PC-9 (cell line): ENCODE measurements around the gene ABHD5. TPM values are rescaled to one million over a fixed set of nuclear protein-coding genes. Genes with fewer than 3 reads are reported as not detected.

Experiments used
- BruUV-seq: library from RNA; stranded (reverse); fragments of 400-500 nt; replicated peaks from 2 replicates; lab custom pipeline; 2021; lab: Mats Ljungman, UMichigan
- CTCF ChIA-PET: fragments of 300-600 bp; sonication (Branson Sonifier 250); formaldehyde crosslinking; loops from one replicate; lab custom pipeline; 2022; ENCODE audit warnings: antibody characterized with exemption; lab: Charles Lee
- POLR2A ChIA-PET: fragments of 300-600 bp; sonication (Branson Sonifier 250); formaldehyde crosslinking; loops from one replicate; lab custom pipeline; 2022; ENCODE audit warnings: antibody characterized with exemption; ENCODE audit not compliant: unreplicated experiment; lab: Charles Lee
- DNase-seq, 2 experiments: peaks; one replicate each; pipeline versions ENCODE4 v3.0.0 to v3.0.0-alpha.2; 2015 to 2022; ENCODE audit warnings: mixed read lengths in 1 of 2
- H2AFZ ChIP-seq: fragments of 200-600 bp; sonication (generic); 2 replicates; pipeline ENCODE4 v1.8.1; 2017; ENCODE audit warnings: antibody characterized with exemption
- H3F3A ChIP-seq: fragments of 200-600 bp; sonication (generic); 2 replicates; pipeline ENCODE4 v1.8.1; 2017; ENCODE audit warnings: antibody characterized with exemption, mild to moderate bottlenecking, low read depth; ENCODE audit not compliant: insufficient read depth
- H3K27ac ChIP-seq: fragments of 200-600 bp; sonication (generic); 2 replicates; pipeline ENCODE4 v1.6.1; 2016; ENCODE audit warnings: mixed run types
- H3K27me3 ChIP-seq: fragments of 200-600 bp; sonication (generic); 2 replicates; pipeline ENCODE4 v1.6.1; 2016; ENCODE audit warnings: low read depth, mixed run types; ENCODE audit not compliant: insufficient read depth
- H3K36me3 ChIP-seq: fragments of 200-600 bp; sonication (generic); 2 replicates; pipeline ENCODE4 v1.6.1; 2016; ENCODE audit warnings: low read depth, mixed run types
- H3K4me1 ChIP-seq: fragments of 200-600 bp; sonication (generic); replicated peaks from 2 replicates; pipeline ENCODE4 v1.6.1; 2016; ENCODE audit warnings: mixed run types; ENCODE audit not compliant: insufficient read depth
- H3K4me2 ChIP-seq: fragments of 200-600 bp; sonication (generic); 2 replicates; pipeline ENCODE4 v1.6.1; 2017; ENCODE audit warnings: mixed run types
- H3K4me3 ChIP-seq: fragments of 200-600 bp; sonication (generic); 2 replicates; pipeline ENCODE4 v1.6.1; 2016; ENCODE audit warnings: mixed run types
- H3K79me2 ChIP-seq: fragments of 200-600 bp; sonication (generic); 2 replicates; pipeline ENCODE4 v1.6.1; 2017; ENCODE audit warnings: low read depth, mixed run types
- H3K9me2 ChIP-seq: fragments of 200-600 bp; sonication (generic); 2 replicates; pipeline ENCODE4 v1.8.1; 2017; ENCODE audit warnings: mild to moderate bottlenecking; ENCODE audit not compliant: insufficient read depth
- H3K9me3 ChIP-seq: fragments of 200-600 bp; sonication (generic); 2 replicates; pipeline ENCODE4 v1.8.1; 2016; ENCODE audit warnings: low read depth; ENCODE audit not compliant: insufficient read depth
- H4K20me1 ChIP-seq: fragments of 200-600 bp; sonication (generic); 2 replicates; pipeline ENCODE4 v1.8.1; 2017; ENCODE audit not compliant: insufficient read depth
- CTCF ChIP-seq: fragments of 200-600 bp; sonication (generic); conservative IDR thresholded peaks from 2 replicates; pipeline ENCODE4 v1.6.1; 2017; ENCODE audit warnings: mixed run types, antibody characterized with exemption, mild to moderate bottlenecking, moderate library complexity
- EZH2 ChIP-seq: fragments of 200-600 bp; sonication (generic); IDR thresholded peaks from 2 replicates; pipeline ENCODE4 v1.8.0; 2017; ENCODE audit warnings: antibody characterized with exemption, low read depth
- intact Hi-C: fragments of 100-400 bp; cut with micrococcal nuclease; formaldehyde crosslinking; loops from one replicate; pipeline ENCODE4 v1.10.0; 2022; ENCODE audit not compliant: unreplicated experiment
- total RNA-seq: library from RNA; stranded (reverse); gene quantifications from 2 replicates; pipeline ENCODE4 v1.2.3, GENCODE V29; 2021

The ABHD5 gene
- total RNA-seq, 1 experiment from 2014 or later: 19.9 TPM

GRCh38 chr3:43691120-43691995 is 620 bp downstream of the ABHD5 start:
- ChIA-PET POLR2A (interaction anchor here (0.5 kb wide), 1 partner anchor 1342 kb away, joined by 3 read pairs; no protein-coding TSS in a partner anchor), CTCF (interaction anchor here (0.6 kb wide), 1 partner anchor 1444 kb away, joined by 3 read pairs; no protein-coding TSS in a partner anchor)
- H3K36me3 ChIP-seq: no peaks in the 10 kb centered on the region
- TF ChIP-seq CTCF: no peak
- peak; percentile 70 to 84 for DNase-seq
- no peaks in the 10 kb centered on the region for H3K27me3 ChIP-seq
- H3K9me3 ChIP-seq: no peaks in the 10 kb centered on the region
- no peaks in the 10 kb centered on the region for H4K20me1 ChIP-seq
- intact Hi-C loops: loop anchor here (2.0 to 5.0 kb wide), 7 partner anchors 53 to 506 kb away; no protein-coding TSS in a partner anchor
- H3F3A ChIP-seq: peaks cover 27% of the 10 kb centered on the region
- H3K79me2 ChIP-seq: peaks cover 50% of the 10 kb centered on the region
- peak overlapping the region; percentile 99 for H3K4me2 ChIP-seq
- H3K4me3 ChIP-seq: peak overlapping the region; percentile 68
- peaks cover 57% of the 10 kb centered on the region for H3K4me1 ChIP-seq
- H3K27ac ChIP-seq: peak overlapping the region; percentile 88
- peak overlapping the region; percentile 72 for H2AFZ ChIP-seq
- H3K9me2 ChIP-seq: no peaks in the 10 kb centered on the region
- BruUV-seq: no TSS peak

- Histone ChIP-seq H3K4me2 (peak overlapping the region; percentile 99), H4K20me1 (no peaks in the 10 kb centered on the region), H3K27me3 (no peaks in the 10 kb centered on the region), H3K4me3 (peak overlapping the region; percentile 68), H2AFZ (no peak overlapping the region), H3K9me2 (no peaks in the 10 kb centered on the region), H3K79me2 (peaks cover 59% of the 10 kb centered on the region), H3K4me1 (peaks cover 57% of the 10 kb centered on the region), H3K27ac (peak overlapping the region; percentile 88), H3K9me3 (no peaks in the 10 kb centered on the region), H3F3A (peaks cover 27% of the 10 kb centered on the region), H3K36me3 (no peaks in the 10 kb centered on the region)
- POLR2A ChIA-PET: no interaction called here
- TF ChIP-seq EZH2: no peak
- TF ChIP-seq CTCF: no peak
- CTCF ChIA-PET: no interaction called here
- peak in 1 of 2 experiments; percentile 83 for DNase-seq
- TSS peak; percentile 53 for BruUV-seq
- intact Hi-C loops: loop anchor here (5.0 kb wide), 3 partner anchors 165 to 505 kb away; no protein-coding TSS in a partner anchor
Observed at GRCh38 chr3:43692085-43692855, 1.5 kb downstream of the ABHD5 start.

GRCh38 chr3:43692971-43693370 is 2.2 kb downstream of the ABHD5 start:
- H3K9me3 ChIP-seq: no peaks in the 10 kb centered on the region
- peaks cover 57% of the 10 kb centered on the region for H3K4me1 ChIP-seq
- BruUV-seq: no TSS peak
- peaks cover 27% of the 10 kb centered on the region for H3F3A ChIP-seq
- intact Hi-C loops: loop anchor here (5.0 kb wide), 3 partner anchors 164 to 504 kb away; no protein-coding TSS in a partner anchor
- H3K79me2 ChIP-seq: peaks cover 66% of the 10 kb centered on the region
- no peaks in the 10 kb centered on the region for H3K27me3 ChIP-seq
- H4K20me1 ChIP-seq: no peaks in the 10 kb centered on the region
- TF ChIP-seq CTCF (no peak), EZH2 (no peak)
- no peaks in the 10 kb centered on the region for H3K36me3 ChIP-seq
- peak overlapping the region; percentile 99 for H3K4me2 ChIP-seq
- POLR2A ChIA-PET: no interaction called here
- no peaks in the 10 kb centered on the region for H3K9me2 ChIP-seq
- H3K27ac ChIP-seq: no peak overlapping the region
- CTCF ChIA-PET: no interaction called here
- no peak overlapping the region for H2AFZ ChIP-seq
- no peak for DNase-seq
- 0 out of 2 replicates have a peak overlapping the region, but pooled peaks have one; percentile 68 for H3K4me3 ChIP-seq
